Activated T-cell treated with anti-CD3 and anti-CD28 coated beads, Interleukin-2, amount 50 U/mL, for 24 hours (primary cell): ENCODE measurements around the gene PMM1.
"Not testable (repeated sequence)": the region's sequence is repeated elsewhere in the genome, so short reads cannot be mapped to it uniquely, and the experiment has no call there.

Experiments used
- DNase-seq: peaks from one replicate; pipeline ENCODE4 v3.0.0-alpha.2; 2020
- H3K27ac Mint-ChIP-seq: 2 replicates; pipeline ENCODE4 v1.8.0; 2020; ENCODE audit warnings: mild to moderate bottlenecking, mixed read lengths
- H3K27me3 Mint-ChIP-seq: 2 replicates; pipeline ENCODE4 v1.8.0; 2020; ENCODE audit warnings: mixed read lengths
- H3K36me3 Mint-ChIP-seq: 2 replicates; pipeline ENCODE4 v1.8.0; 2020; ENCODE audit warnings: low read depth, mixed read lengths
- H3K4me1 Mint-ChIP-seq: 2 replicates; pipeline ENCODE4 v1.8.0; 2020; ENCODE audit warnings: low read depth, mixed read lengths
- H3K4me3 Mint-ChIP-seq: 2 replicates; pipeline ENCODE4 v1.8.0; 2020; ENCODE audit warnings: mild to moderate bottlenecking, moderate library complexity, mixed read lengths
- H3K9me3 Mint-ChIP-seq: 2 replicates; pipeline ENCODE4 v1.8.0; 2020; ENCODE audit warnings: mixed read lengths

PMM1 gene

DNA sequence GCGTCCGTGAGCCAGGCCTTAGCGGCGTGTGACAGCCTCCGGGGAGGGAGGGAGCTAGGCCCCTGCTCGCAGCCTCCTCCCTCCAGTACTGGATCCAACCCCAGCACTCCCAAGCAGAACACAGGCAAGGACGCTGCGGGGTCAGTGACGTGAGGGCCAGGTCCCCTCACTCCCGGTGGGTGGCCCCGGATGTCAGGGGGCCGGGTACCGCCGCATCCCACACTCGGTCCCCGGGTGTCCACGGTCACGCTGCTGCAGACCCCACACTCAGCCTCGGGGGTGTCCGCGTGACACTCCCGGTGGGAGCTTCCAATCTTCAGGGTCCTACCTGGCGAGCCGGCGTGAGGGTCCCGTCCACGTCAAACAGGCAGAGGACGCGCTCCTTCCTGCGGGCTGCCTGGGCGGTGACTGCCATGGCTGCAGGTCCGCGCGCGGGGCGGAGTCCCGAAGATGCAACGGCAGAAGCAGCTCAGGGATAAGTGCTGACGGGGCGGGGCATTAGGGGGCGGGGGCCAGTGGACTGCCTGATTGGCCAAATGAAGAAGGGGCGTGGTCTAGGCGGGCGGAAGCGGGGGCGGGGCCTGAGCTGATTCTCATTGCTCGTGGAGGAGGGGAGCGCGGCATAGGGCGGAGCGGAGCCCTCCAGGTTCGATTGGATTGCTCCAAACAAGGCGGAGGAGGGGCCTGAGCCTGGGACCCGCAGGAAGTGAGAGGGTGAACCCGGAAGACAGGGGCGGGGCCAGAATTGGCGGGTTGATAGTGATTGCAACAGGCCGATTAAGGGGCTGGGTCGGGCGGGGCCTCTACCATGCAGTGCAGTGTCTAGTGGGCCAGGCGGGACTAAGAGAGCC, at the start of gene PMM1:
TSS of gene PMM1 (minus strand) at position 450 of the 851 bp plus-strand sequence. CDS start at position 415, 35 bp downstream.
- H3K9me3 Mint-ChIP-seq = no peaks in the 10 kb centered on the region

DNA sequence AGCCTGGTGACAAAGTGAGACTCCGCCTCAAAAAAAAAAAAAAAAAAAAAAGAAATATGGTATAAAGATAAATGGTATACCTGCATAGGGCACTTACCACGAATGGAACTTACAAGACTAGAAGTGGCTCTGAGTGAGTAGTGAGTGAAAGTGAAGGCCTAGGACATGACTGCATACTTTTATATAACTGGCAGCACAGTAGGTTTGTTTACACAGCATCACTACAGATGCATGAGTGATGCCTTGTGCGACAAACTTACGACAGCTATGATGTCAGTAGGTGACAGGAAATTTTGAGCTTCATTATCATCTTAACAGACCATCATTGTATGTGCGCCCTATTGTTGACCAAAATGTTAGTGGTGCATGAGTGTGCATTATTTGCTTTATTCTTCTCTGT, 49.1 kb upstream of the PMM1 start:
- Mint-ChIP-seq H3K9me3 (no peaks in the 10 kb centered on the region), H3K4me1 (peaks cover 21% of the 10 kb centered on the region), H3K27ac (peak overlapping the region; percentile 10), H3K27me3 (no peaks in the 10 kb centered on the region), H3K36me3 (peaks cover 96% of the 10 kb centered on the region), H3K4me3 (no peak overlapping the region)
- DNase-seq = no peak

More for the DNA sequence above, at the start of gene PMM1:
- no peaks in the 10 kb centered on the region for H3K27me3 Mint-ChIP-seq
- peak; percentile 100 for DNase-seq
- H3K36me3 Mint-ChIP-seq = peaks cover 15% of the 10 kb centered on the region
- H3K4me3 Mint-ChIP-seq = peak within 1 kb of the TSS; percentile 92
- H3K27ac Mint-ChIP-seq = peak within 1 kb of the TSS; percentile 93
- peaks cover 23% of the 10 kb centered on the region for H3K4me1 Mint-ChIP-seq

- H3K27ac Mint-ChIP-seq = no peak overlapping the region
- H3K4me1 Mint-ChIP-seq = peaks cover 21% of the 10 kb centered on the region
- peaks cover 98% of the 10 kb centered on the region for H3K36me3 Mint-ChIP-seq
- no peaks in the 10 kb centered on the region for H3K9me3 Mint-ChIP-seq
- no peak overlapping the region for H3K4me3 Mint-ChIP-seq
- no peak for DNase-seq
- no peaks in the 10 kb centered on the region for H3K27me3 Mint-ChIP-seq
Measured at GRCh38 chr22:41638124-41638523, 48.5 kb upstream of the PMM1 start.

DNA sequence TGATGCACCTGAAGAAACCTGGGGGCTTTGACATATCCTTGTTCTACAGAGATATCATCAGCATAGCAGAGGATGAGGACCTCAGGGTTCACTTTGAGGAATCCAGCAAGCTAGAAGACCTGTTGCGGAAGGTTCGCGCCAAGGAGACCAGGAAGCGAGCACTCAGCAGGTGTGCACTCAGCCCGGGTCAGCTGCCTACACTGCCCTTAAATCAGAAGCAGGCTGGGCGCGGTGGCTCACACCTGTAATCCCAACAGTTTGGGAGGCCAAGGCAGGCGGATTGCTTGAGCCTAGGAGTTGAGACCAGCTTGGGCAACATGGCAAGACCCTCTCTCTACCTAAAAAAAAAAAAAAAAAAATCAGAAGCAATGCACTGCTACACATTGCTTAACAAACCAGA, 48.0 kb upstream of the PMM1 start:
- Mint-ChIP-seq H3K4me1 (peaks cover 22% of the 10 kb centered on the region), H3K36me3 (peaks cover 98% of the 10 kb centered on the region)
- H3K27ac Mint-ChIP-seq, H3K4me3 Mint-ChIP-seq, H3K27me3 Mint-ChIP-seq, H3K9me3 Mint-ChIP-seq: not testable (repeated sequence)
- peak; percentile 7 for DNase-seq

- no peaks in the 10 kb centered on the region for H3K9me3 Mint-ChIP-seq
- H3K27me3 Mint-ChIP-seq = no peaks in the 10 kb centered on the region
- DNase-seq = peak; percentile 15
- no peak overlapping the region for H3K4me3 Mint-ChIP-seq
- H3K27ac Mint-ChIP-seq = peak overlapping the region; percentile 8
- peaks cover 98% of the 10 kb centered on the region for H3K36me3 Mint-ChIP-seq
- H3K4me1 Mint-ChIP-seq = peaks cover 14% of the 10 kb centered on the region
Measured at GRCh38 chr22:41636467-41636866, 46.8 kb upstream of the PMM1 start.

- not testable (repeated sequence) for DNase-seq, H3K4me1 Mint-ChIP-seq, H3K27me3 Mint-ChIP-seq, H3K9me3 Mint-ChIP-seq, H3K4me3 Mint-ChIP-seq
- Mint-ChIP-seq H3K36me3 (peaks cover 90% of the 10 kb centered on the region), H3K27ac (peak overlapping the region; percentile 69)
Measured at GRCh38 chr22:41634610-41635009, 45.0 kb upstream of the PMM1 start.

- H3K27ac Mint-ChIP-seq, DNase-seq, H3K27me3 Mint-ChIP-seq, H3K9me3 Mint-ChIP-seq, H3K4me3 Mint-ChIP-seq: not testable (repeated sequence)
- peaks cover 23% of the 10 kb centered on the region for H3K4me1 Mint-ChIP-seq
- H3K36me3 Mint-ChIP-seq = peaks cover 90% of the 10 kb centered on the region
Measured at GRCh38 chr22:41631615-41632014, 42.0 kb upstream of the PMM1 start.

GRCh38 chr22:41631115-41631514, 41.5 kb upstream of the PMM1 start:
- not testable (repeated sequence) for H3K9me3 Mint-ChIP-seq, DNase-seq, H3K4me3 Mint-ChIP-seq, H3K27ac Mint-ChIP-seq, H3K27me3 Mint-ChIP-seq
- H3K36me3 Mint-ChIP-seq = peaks cover 85% of the 10 kb centered on the region
- peaks cover 23% of the 10 kb centered on the region for H3K4me1 Mint-ChIP-seq

DNA sequence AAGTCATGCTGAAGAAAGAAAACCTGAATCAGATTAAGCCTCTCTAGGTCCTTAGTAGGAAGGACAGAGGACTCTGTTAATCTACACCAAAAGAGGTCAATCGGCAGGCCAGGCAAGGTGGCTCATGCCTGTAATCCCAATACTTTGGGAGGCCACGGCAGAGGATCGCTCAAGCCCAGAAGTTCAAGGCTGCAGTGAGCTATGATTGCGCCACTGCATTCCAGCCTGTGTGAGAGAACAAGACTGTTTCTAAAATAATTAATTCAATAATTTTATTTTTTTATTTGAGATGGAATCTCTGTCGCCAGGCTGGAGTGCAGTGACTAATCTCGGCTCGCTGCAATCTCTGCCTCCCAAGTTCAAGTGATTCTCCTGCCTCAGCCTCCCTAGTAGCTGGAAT, 35.9 kb upstream of the PMM1 start:
- peak overlapping the region; percentile 29 for H3K27ac Mint-ChIP-seq
- H3K4me1 Mint-ChIP-seq = peaks cover 33% of the 10 kb centered on the region
- no peaks in the 10 kb centered on the region for H3K27me3 Mint-ChIP-seq
- no peak for DNase-seq
- H3K9me3 Mint-ChIP-seq = no peaks in the 10 kb centered on the region
- no peak overlapping the region for H3K4me3 Mint-ChIP-seq
- peaks cover 77% of the 10 kb centered on the region for H3K36me3 Mint-ChIP-seq

DNA sequence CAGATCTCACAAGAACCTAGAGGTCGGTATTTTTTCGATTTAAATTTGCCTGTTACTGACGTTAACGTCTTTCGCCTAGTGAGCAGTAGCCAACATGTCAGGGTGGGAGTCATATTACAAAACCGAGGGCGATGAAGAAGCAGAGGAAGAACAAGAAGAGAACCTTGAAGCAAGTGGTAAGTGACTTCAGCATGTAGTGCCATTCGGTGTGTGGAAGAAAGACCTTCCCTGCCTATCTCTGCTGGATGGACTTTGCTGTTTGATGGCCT, 32.2 kb upstream of the PMM1 start:
- H3K36me3 Mint-ChIP-seq = peaks cover 79% of the 10 kb centered on the region
- H3K9me3 Mint-ChIP-seq = no peaks in the 10 kb centered on the region
- H3K4me1 Mint-ChIP-seq = peaks cover 48% of the 10 kb centered on the region
- no peak for DNase-seq
- peak overlapping the region; percentile 99 for H3K27ac Mint-ChIP-seq
- no peaks in the 10 kb centered on the region for H3K27me3 Mint-ChIP-seq
- H3K4me3 Mint-ChIP-seq = peak overlapping the region; percentile 96

DNA sequence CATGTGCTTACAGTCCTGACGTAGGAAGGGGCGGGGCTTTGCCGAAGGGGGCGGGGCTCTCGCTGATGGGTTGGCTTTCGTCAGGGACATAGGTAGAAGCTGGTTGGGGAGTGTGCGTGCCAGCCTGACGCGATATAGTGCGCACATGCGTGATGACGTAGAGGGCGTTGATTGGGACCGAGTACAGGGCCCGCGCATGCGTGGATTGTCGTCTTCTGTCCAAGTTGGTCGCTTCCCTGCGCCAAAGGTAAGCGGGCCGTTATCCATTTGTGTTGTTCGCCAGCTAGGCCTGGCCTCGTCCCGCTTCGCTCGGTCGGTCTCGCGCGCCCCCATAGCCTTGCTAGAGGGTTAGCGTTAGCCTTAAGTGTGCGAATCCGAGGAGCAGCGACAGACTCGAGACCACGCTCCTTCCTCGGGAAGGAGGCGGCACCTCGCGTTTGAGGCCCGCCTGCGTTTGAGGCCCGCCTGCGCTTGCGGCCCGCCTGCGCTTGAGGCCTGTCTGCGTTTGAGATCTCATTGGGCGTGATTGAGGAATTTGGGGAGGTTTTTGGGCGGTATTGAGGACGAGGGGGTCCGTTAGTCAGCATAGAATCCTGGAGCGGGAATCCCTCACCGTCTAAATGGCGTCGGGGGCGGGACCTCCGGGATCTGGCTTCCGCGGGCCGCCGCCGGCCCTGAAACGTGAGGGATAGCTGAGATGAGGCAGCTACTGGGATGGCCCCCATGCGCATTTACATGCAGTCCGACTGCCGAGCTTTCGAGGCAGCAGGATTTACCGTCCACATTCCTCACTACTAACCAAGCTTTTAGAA, 31.7 kb upstream of the PMM1 start, which contains the start of gene XRCC6:
TSS of gene XRCC6 (plus strand) at position 197 of the 812 bp plus-strand sequence. CDS start 710 bp downstream, outside the sequence.
- Mint-ChIP-seq H3K4me1 (peaks cover 53% of the 10 kb centered on the region), H3K36me3 (peaks cover 82% of the 10 kb centered on the region), H3K9me3 (no peaks in the 10 kb centered on the region), H3K4me3 (peak within 1 kb of the TSS; percentile 96), H3K27me3 (no peaks in the 10 kb centered on the region), H3K27ac (peak within 1 kb of the TSS; percentile 99)
- peak; percentile 100 for DNase-seq

GRCh38 chr22:41620589-41621098, 31.0 kb upstream of the PMM1 start, which contains the start of gene DESI1:
Gene DESI1, minus strand, starts transcription at chr22:41621043. Its CDS starts 204 bp downstream, at chr22:41620839.
- H3K4me1 Mint-ChIP-seq = peaks cover 54% of the 10 kb centered on the region
- H3K27me3 Mint-ChIP-seq = no peaks in the 10 kb centered on the region
- H3K4me3 Mint-ChIP-seq = peak within 1 kb of the TSS; percentile 96
- H3K9me3 Mint-ChIP-seq = no peaks in the 10 kb centered on the region
- peaks cover 87% of the 10 kb centered on the region for H3K36me3 Mint-ChIP-seq
- H3K27ac Mint-ChIP-seq = peak within 1 kb of the TSS; percentile 99
- no peak for DNase-seq

DNA sequence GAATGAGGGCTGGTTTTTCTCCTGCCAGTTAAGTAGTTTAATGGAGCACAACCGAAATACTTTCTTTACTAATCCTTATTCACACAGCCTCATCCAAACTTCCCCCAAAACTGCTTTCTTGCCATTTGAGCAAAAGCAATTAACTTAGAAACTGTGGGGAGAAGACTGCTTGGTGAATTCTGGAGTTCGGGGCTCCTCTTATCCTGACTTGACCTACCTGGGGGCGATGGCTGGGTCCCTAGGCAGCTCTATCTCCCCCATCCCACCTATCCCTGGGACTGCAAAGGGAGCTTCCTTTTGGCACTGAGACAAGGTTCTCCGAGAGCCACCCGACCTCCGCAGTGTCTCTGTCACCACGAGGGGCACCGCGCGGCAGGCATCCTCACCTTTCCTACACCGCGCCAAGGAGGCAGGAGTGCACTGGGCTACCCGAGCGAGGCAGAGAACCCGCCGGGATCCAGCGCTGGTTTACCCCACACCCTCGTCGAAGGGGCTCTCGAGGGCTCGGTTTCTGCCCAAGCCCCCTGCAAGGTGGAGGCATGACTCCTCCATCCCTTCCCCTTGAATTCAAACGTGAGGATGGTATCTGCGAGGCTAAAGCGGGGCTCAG, 30.4 kb upstream of the PMM1 start:
- H3K4me1 Mint-ChIP-seq = peaks cover 52% of the 10 kb centered on the region
- no peaks in the 10 kb centered on the region for H3K9me3 Mint-ChIP-seq
- H3K4me3 Mint-ChIP-seq = peak overlapping the region; percentile 96
- DNase-seq = peak; percentile 73
- peaks cover 86% of the 10 kb centered on the region for H3K36me3 Mint-ChIP-seq
- no peaks in the 10 kb centered on the region for H3K27me3 Mint-ChIP-seq
- H3K27ac Mint-ChIP-seq = peak overlapping the region; percentile 99

- peaks cover 85% of the 10 kb centered on the region for H3K36me3 Mint-ChIP-seq
- peaks cover 31% of the 10 kb centered on the region for H3K4me1 Mint-ChIP-seq
- H3K4me3 Mint-ChIP-seq = no peak overlapping the region
- no peaks in the 10 kb centered on the region for H3K9me3 Mint-ChIP-seq
- no peaks in the 10 kb centered on the region for H3K27me3 Mint-ChIP-seq
- no peak overlapping the region for H3K27ac Mint-ChIP-seq
- DNase-seq = no peak
Measured at GRCh38 chr22:41613456-41613855, 23.8 kb upstream of the PMM1 start.
